ENCODE measurements around the gene SAMD4A.

Gene SAMD4A

GRCh38 chr14:54550514-54550913 lies 16.4 kb upstream of the SAMD4A start:
- no peak for DNase-seq (ENCODE audit: extremely low read depth, low read depth)
- no peak for TF ChIP-seq CTCF (IDR thresholded peaks at IDR 0.05; ENCODE audit: low read depth, low read length)

- no peak for DNase-seq (ENCODE audit: extremely low read depth, low read depth)
- TF ChIP-seq CTCF (IDR thresholded peaks at IDR 0.05; ENCODE audit: low read depth, low read length), result no peak
These were observed 12.5 kb upstream of the SAMD4A start for GRCh38 chr14:54554401-54554800.

- peak; percentile 15; the same call in 1 of the 2 replicates for TF ChIP-seq CTCF (IDR thresholded peaks at IDR 0.05; ENCODE audit: low read depth, low read length)
- DNase-seq (ENCODE audit: extremely low read depth, low read depth), result no peak
These were observed 11.3 kb upstream of the SAMD4A start for GRCh38 chr14:54555651-54556050.

- TF ChIP-seq CTCF (IDR thresholded peaks at IDR 0.05; ENCODE audit: low read depth, low read length), result no peak
- no peak for DNase-seq (ENCODE audit: extremely low read depth, low read depth)
These were observed 10.4 kb upstream of the SAMD4A start for GRCh38 chr14:54556535-54556934.

- DNase-seq (ENCODE audit: extremely low read depth, low read depth), result no peak
These were observed 4.6 kb upstream of the SAMD4A start for GRCh38 chr14:54562334-54562733.

GRCh38 chr14:54564071-54564867 lies 2.7 kb upstream of the SAMD4A start:
- no peak for DNase-seq (ENCODE audit: extremely low read depth, low read depth)
- TF ChIP-seq CTCF (IDR thresholded peaks at IDR 0.05; ENCODE audit: low read depth, low read length), result peak; percentile 69

More at GRCh38 chr14:54562334-54562733, 4.6 kb upstream of the SAMD4A start:
- no peak for TF ChIP-seq CTCF (IDR thresholded peaks at IDR 0.05; ENCODE audit: low read depth, low read length)

GRCh38 chr14:54564868-54565784 lies 1.8 kb upstream of the SAMD4A start:
- DNase-seq (ENCODE audit: extremely low read depth, low read depth), result peak; percentile 59
- peak; percentile 12 for TF ChIP-seq CTCF (IDR thresholded peaks at IDR 0.05; ENCODE audit: low read depth, low read length)
